Panc1 (cell line): ENCODE measurements around the gene TCOF1. TPM values are rescaled to one million over a fixed set of nuclear protein-coding genes. Genes with fewer than 3 reads are reported as not detected.

Experiments used
- ATAC-seq: fragments of 200-7000 bp; cut with Tn5 transposase; 2 replicates; pipeline ENCODE4 v1.9.1; 2020; ENCODE audit warnings: mild to moderate bottlenecking, moderate library complexity
- BruUV-seq: library from RNA; stranded (reverse); fragments of 400-500 nt; replicated peaks from 2 replicates; lab custom pipeline; 2021; lab: Mats Ljungman, UMichigan
- CTCF ChIA-PET: fragments of 300-600 bp; sonication (Branson Sonifier 250); formaldehyde crosslinking; loops from one replicate; lab custom pipeline; 2022; ENCODE audit warnings: antibody characterized with exemption; lab: Charles Lee
- POLR2A ChIA-PET: fragments of 300-600 bp; sonication (Branson Sonifier 250); formaldehyde crosslinking; loops from one replicate; lab custom pipeline; 2022; ENCODE audit warnings: antibody characterized with exemption; lab: Charles Lee
- DNase-seq: peaks from one replicate; pipeline ENCODE4 v3.0.0-alpha.2; 2010; ENCODE audit warnings: low read depth, low spot score
- H3K27ac ChIP-seq: 2 replicates; pipeline ENCODE4 v1.5.1; 2011; ENCODE audit warnings: mild to moderate bottlenecking, low read length, inconsistent platforms
- H3K27me3 ChIP-seq: fragments of 200-500 bp; sonication (Bioruptor generic); 2 replicates; pipeline ENCODE4 v1.6.0; 2014; ENCODE audit warnings: low read length, inconsistent platforms; ENCODE audit not compliant: control insufficient read depth, insufficient read depth
- H3K36me3 ChIP-seq: fragments of 200-500 bp; sonication (Bioruptor generic); 2 replicates; pipeline ENCODE4 v1.5.1; 2014; ENCODE audit warnings: inconsistent platforms, mild to moderate bottlenecking, low read length, moderate library complexity; ENCODE audit not compliant: control insufficient read depth, insufficient read depth
- H3K4me1 ChIP-seq: 2 replicates; pipeline ENCODE4 v1.5.1; 2011; ENCODE audit warnings: inconsistent platforms, mild to moderate bottlenecking, low read length, moderate library complexity; ENCODE audit not compliant: control insufficient read depth, insufficient read depth
- H3K4me3 ChIP-seq, 2 experiments: 2 replicates each; pipeline ENCODE4 v1.5.1; 2011 to 2012; ENCODE audit warnings: low read depth in 2 of 2, low read length in 2 of 2, mild to moderate bottlenecking in 2 of 2, inconsistent platforms in 1 of 2, moderate library complexity in 1 of 2
- H3K9me3 ChIP-seq: fragments of 200-500 bp; sonication (Bioruptor generic); 2 replicates; pipeline ENCODE4 v1.5.1; 2014; ENCODE audit warnings: low read depth, mild to moderate bottlenecking, inconsistent platforms, low read length, moderate library complexity; ENCODE audit not compliant: control insufficient read depth, insufficient read depth
- CTCF ChIP-seq: fragments of 450-650 bp; IDR thresholded peaks from 2 replicates; pipeline ENCODE4 v1.5.1; 2017; ENCODE audit warnings: mild to moderate bottlenecking
- POLR2AphosphoS5 ChIP-seq: IDR thresholded peaks from 2 replicates; pipeline ENCODE4 v1.6.1; 2012; ENCODE audit warnings: mild to moderate bottlenecking, low read depth, low read length, moderate library complexity
- REST ChIP-seq, 2 experiments: IDR thresholded peaks; 2 replicates each; pipeline ENCODE4 v1.6.1; 2011 to 2012; ENCODE audit warnings: low read depth in 2 of 2, control low read depth in 1 of 2, low read length in 1 of 2, mild to moderate bottlenecking in 1 of 2, moderate library complexity in 1 of 2; ENCODE audit not compliant: insufficient read depth in 1 of 2
- SIN3A ChIP-seq: IDR thresholded peaks from 2 replicates; pipeline ENCODE4 v1.6.1; 2012; ENCODE audit warnings: low read depth, mild to moderate bottlenecking, low read length, moderate library complexity, borderline replicate concordance; ENCODE audit not compliant: insufficient read depth
- TCF7L2 ChIP-seq: IDR thresholded peaks from 2 replicates; pipeline ENCODE4 v1.6.1; 2011; ENCODE audit warnings: mild to moderate bottlenecking, low read depth, low read length, inconsistent platforms
- in situ Hi-C: cut with HindIII; loops from 2 replicates; pipeline ENCODE4 v1.10.0; 2016; ENCODE audit warnings: low sequenced_read_pairs, low pct_unique_long_range_greater_than_20kb
- intact Hi-C: fragments of 100-400 bp; cut with micrococcal nuclease; formaldehyde crosslinking; loops from one replicate; pipeline ENCODE4 v1.10.0; 2022; ENCODE audit not compliant: unreplicated experiment
- total RNA-seq: library from RNA; stranded (reverse); gene quantifications from one replicate; pipeline ENCODE4 v1.2.1, GENCODE V29; 2021; ENCODE audit not compliant: unreplicated experiment

Gene TCOF1
- total RNA-seq, 1 experiment from 2014 or later = 92.8 TPM

DNA sequence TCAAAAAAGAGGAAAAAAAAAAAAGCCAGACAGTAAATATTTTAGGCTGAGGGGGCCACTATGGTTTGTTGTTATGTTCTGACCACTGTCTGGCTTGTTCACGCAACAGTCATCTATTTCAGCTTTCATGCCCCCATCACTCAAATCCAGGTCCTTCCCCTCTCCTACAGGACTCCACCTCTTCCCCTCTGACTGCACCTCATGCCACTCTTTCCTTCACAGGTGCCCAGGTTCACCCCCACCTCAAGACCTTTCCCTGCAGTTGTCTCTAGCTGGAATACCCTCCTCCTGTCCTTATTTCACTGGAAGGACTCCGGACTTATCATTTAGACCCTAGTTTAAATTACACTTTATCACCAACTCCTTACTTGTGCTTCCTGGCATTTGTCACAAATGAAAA is 88.6 kb downstream of the TCOF1 start:
- in situ Hi-C loops = no loop called here

DNA sequence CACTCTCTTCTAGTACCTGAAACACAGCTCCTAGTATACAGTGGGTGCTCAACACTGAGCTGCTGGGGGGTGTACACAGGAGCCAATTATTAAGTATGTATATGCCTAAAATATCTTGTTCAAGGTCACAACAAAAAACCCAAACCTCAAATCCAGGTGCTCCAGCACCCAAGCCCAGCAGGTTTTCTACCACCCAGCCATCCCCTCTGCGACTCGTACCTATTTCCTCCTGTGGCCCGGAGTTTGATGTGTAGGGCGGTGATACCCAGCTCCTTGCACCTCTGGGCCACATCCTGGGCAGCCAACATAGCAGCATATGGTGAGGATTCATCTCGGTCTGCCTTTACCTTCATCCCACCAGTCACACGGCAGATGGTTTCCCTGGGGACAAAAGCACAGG is 89.1 kb downstream of the TCOF1 start:
- CTCF ChIA-PET = no interaction called here
- DNase-seq (no peak), ATAC-seq (no peak)
- no TSS peak for BruUV-seq
- no peaks in the 10 kb centered on the region for H3K27me3 ChIP-seq
- H3K36me3 ChIP-seq = peaks cover 40% of the 10 kb centered on the region
- intact Hi-C loops (no loop called here), in situ Hi-C loops (no loop called here)
- H3K9me3 ChIP-seq = no peaks in the 10 kb centered on the region
- no peak overlapping the region for H3K27ac ChIP-seq
- POLR2A ChIA-PET = interaction anchor here (0.7 kb wide), 1 partner anchor 98 kb away, joined by 3 read pairs; no protein-coding TSS in a partner anchor
- H3K4me3 ChIP-seq = no peak overlapping the region
- H3K4me1 ChIP-seq = peaks cover 28% of the 10 kb centered on the region
- TF ChIP-seq REST (IDR thresholded peaks at IDR 0.05; ENCODE audit: insufficient read depth in 1 of 2, low read depth in 2 of 2, low read length in 1 of 2) (no peak), CTCF (no peak), POLR2AphosphoS5 (no peak), SIN3A (no peak), TCF7L2 (no peak)

More for the DNA sequence above, 88.6 kb downstream of the TCOF1 start:
- no peaks in the 10 kb centered on the region for H3K27me3 ChIP-seq
- CTCF ChIA-PET = no interaction called here
- no peaks in the 10 kb centered on the region for H3K9me3 ChIP-seq
- intact Hi-C loops = no loop called here
- peaks cover 28% of the 10 kb centered on the region for H3K4me1 ChIP-seq
- no peak overlapping the region for H3K27ac ChIP-seq
- DNase-seq (no peak), ATAC-seq (no peak)
- TF ChIP-seq SIN3A (no peak), POLR2AphosphoS5 (peak; percentile 37; the same call in 1 of the 2 replicates), REST (IDR thresholded peaks at IDR 0.05; ENCODE audit: insufficient read depth in 1 of 2, low read depth in 2 of 2, low read length in 1 of 2) (no peak)
- no TSS peak for BruUV-seq
- peaks cover 40% of the 10 kb centered on the region for H3K36me3 ChIP-seq
- POLR2A ChIA-PET = interaction anchor here (0.7 kb wide), 1 partner anchor 98 kb away, joined by 3 read pairs; no protein-coding TSS in a partner anchor
- no peak overlapping the region for H3K4me3 ChIP-seq
